ENCODE data around the gene RAB7B. TPM values are rescaled to one million over a fixed set of nuclear protein-coding genes. Genes with fewer than 3 reads are reported as not detected.

RAB7B gene
- total RNA-seq, 2 experiments from 2014 or later: not detected

DNA sequence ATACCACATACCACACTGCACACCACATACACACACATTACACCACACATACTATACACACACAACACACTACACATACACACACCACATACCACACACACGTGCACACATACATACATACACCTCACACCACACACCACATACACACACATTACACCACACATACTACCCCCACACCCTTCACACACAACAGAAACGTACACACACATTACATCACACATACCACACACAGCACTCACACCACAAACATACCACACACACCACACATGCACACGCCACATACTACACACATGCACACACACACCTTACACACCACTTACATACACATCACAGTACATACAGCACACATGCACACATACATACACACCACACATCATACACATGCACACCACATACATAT, 28.5 kb downstream of the RAB7B start:
- POLR2A ChIA-PET: no interaction called here
- Histone ChIP-seq H3K4me1 (ENCODE audit: insufficient read depth, low read length, poor library complexity, severe bottlenecking) (no peaks in the 10 kb centered on the region), H2AFZ (ENCODE audit: low read length) (no peak overlapping the region), H3K9me2 (ENCODE audit: insufficient read depth, low read length) (no peaks in the 10 kb centered on the region), H3K36me3 (ENCODE audit: insufficient read depth, low read length) (no peaks in the 10 kb centered on the region), H3K9me3 (ENCODE audit: low read length) (no peaks in the 10 kb centered on the region), H3K4me3 (ENCODE audit: low read depth, low read length, poor library complexity, severe bottlenecking) (no peak overlapping the region), H4K20me1 (ENCODE audit: insufficient read depth, low read length) (no peaks in the 10 kb centered on the region), H3K4me2 (ENCODE audit: low read length) (no peak overlapping the region), H3K79me2 (ENCODE audit: insufficient read depth, low read depth, low read length) (no peaks in the 10 kb centered on the region), H3K27ac (ENCODE audit: low read depth, low read length, poor library complexity, severe bottlenecking) (no peak overlapping the region)
- no TSS peak for BruUV-seq (replicated peaks)
- DNase-seq (ENCODE audit: low spot score): no peak
- CTCF ChIA-PET (ENCODE audit: unreplicated experiment): no interaction called here
- TF ChIP-seq EZH2phosphoT487 (IDR thresholded peaks at IDR 0.05; ENCODE audit: borderline replicate concordance, low read depth, low read length): no peak
- TF ChIP-seq, protein P1, sequence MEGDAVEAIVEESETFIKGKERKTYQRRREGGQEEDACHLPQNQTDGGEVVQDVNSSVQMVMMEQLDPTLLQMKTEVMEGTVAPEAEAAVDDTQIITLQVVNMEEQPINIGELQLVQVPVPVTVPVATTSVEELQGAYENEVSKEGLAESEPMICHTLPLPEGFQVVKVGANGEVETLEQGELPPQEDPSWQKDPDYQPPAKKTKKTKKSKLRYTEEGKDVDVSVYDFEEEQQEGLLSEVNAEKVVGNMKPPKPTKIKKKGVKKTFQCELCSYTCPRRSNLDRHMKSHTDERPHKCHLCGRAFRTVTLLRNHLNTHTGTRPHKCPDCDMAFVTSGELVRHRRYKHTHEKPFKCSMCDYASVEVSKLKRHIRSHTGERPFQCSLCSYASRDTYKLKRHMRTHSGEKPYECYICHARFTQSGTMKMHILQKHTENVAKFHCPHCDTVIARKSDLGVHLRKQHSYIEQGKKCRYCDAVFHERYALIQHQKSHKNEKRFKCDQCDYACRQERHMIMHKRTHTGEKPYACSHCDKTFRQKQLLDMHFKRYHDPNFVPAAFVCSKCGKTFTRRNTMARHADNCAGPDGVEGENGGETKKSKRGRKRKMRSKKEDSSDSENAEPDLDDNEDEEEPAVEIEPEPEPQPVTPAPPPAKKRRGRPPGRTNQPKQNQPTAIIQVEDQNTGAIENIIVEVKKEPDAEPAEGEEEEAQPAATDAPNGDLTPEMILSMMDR (conservative IDR thresholded peaks at IDR 0.05; ENCODE audit: low read length): no peak
- intact Hi-C loops (cut with micrococcal nuclease; ENCODE audit: unreplicated experiment): no loop called here

- Histone ChIP-seq H3K4me2 (ENCODE audit: low read length) (no peak overlapping the region), H3K4me3 (ENCODE audit: low read depth, low read length, poor library complexity, severe bottlenecking) (no peak overlapping the region), H4K20me1 (ENCODE audit: insufficient read depth, low read length) (no peaks in the 10 kb centered on the region), H3K9me2 (ENCODE audit: insufficient read depth, low read length) (no peaks in the 10 kb centered on the region), H3K4me1 (ENCODE audit: insufficient read depth, low read length, poor library complexity, severe bottlenecking) (no peaks in the 10 kb centered on the region), H2AFZ (ENCODE audit: low read length) (no peak overlapping the region), H3K9me3 (ENCODE audit: low read length) (no peaks in the 10 kb centered on the region), H3K27ac (ENCODE audit: low read depth, low read length, poor library complexity, severe bottlenecking) (no peak overlapping the region), H3K36me3 (ENCODE audit: insufficient read depth, low read length) (no peaks in the 10 kb centered on the region), H3K79me2 (ENCODE audit: insufficient read depth, low read depth, low read length) (no peaks in the 10 kb centered on the region)
- DNase-seq (ENCODE audit: low spot score): no peak
- no TSS peak for BruUV-seq (replicated peaks)
- ChIA-PET POLR2A (no interaction called here), CTCF (ENCODE audit: unreplicated experiment) (no interaction called here)
- TF ChIP-seq, protein P1 (conservative IDR thresholded peaks at IDR 0.05; ENCODE audit: low read length): no peak
- TF ChIP-seq EZH2phosphoT487 (IDR thresholded peaks at IDR 0.05; ENCODE audit: borderline replicate concordance, low read depth, low read length): no peak
- intact Hi-C loops (cut with micrococcal nuclease; ENCODE audit: unreplicated experiment): no loop called here
These were observed 29.6 kb downstream of the RAB7B start for GRCh38 chr1:205973377-205974232.

DNA sequence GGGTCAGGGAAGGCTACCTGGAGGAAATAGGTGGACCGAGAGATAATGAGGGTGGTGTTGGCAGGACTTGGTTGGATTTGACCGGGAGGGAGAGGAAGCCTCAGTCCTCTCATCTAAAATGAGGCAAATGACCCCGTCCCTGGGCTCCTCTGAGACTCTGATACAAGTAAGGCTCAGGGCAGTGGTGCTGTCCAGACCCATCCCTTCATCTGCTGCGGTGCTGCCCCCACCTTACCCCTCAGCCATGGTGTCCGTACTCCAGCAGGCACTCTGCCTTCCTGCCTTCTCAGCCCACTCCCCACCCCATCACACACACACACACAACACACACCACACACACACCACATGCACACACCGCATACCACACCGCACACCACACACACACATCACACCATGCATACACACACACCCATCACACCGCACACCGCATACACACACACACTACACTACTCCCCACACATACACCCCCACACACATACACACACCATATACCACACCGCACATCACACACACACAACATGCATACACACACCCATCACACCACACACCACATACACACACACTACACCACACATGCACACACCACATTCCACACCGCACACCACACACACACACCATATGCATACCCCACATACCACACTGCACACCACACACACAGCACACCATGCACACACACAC, 30.6 kb downstream of the RAB7B start:
- Histone ChIP-seq H3K4me3 (ENCODE audit: low read depth, low read length, poor library complexity, severe bottlenecking) (no peak overlapping the region), H3K27ac (ENCODE audit: low read depth, low read length, poor library complexity, severe bottlenecking) (no peak overlapping the region), H4K20me1 (ENCODE audit: insufficient read depth, low read length) (no peaks in the 10 kb centered on the region), H3K4me1 (ENCODE audit: insufficient read depth, low read length, poor library complexity, severe bottlenecking) (no peaks in the 10 kb centered on the region), H3K9me2 (ENCODE audit: insufficient read depth, low read length) (no peaks in the 10 kb centered on the region), H3K79me2 (ENCODE audit: insufficient read depth, low read depth, low read length) (no peaks in the 10 kb centered on the region), H2AFZ (ENCODE audit: low read length) (no peak overlapping the region), H3K9me3 (ENCODE audit: low read length) (no peaks in the 10 kb centered on the region), H3K36me3 (ENCODE audit: insufficient read depth, low read length) (no peaks in the 10 kb centered on the region), H3K4me2 (ENCODE audit: low read length) (no peak overlapping the region)
- ChIA-PET CTCF (ENCODE audit: unreplicated experiment) (no interaction called here), POLR2A (no interaction called here)
- BruUV-seq (replicated peaks): no TSS peak
- intact Hi-C loops (cut with micrococcal nuclease; ENCODE audit: unreplicated experiment): no loop called here
- TF ChIP-seq, protein P1 (conservative IDR thresholded peaks at IDR 0.05; ENCODE audit: low read length): no peak
- TF ChIP-seq EZH2phosphoT487 (IDR thresholded peaks at IDR 0.05; ENCODE audit: borderline replicate concordance, low read depth, low read length): no peak
- DNase-seq (ENCODE audit: low spot score): no peak
